HUES6 (cell line): ENCODE measurements around the gene RFC5.
A peak's percentile ranks its signal among the peaks of the same experiment; 100 is the strongest.

Experiments
- H3K27ac ChIP-seq: 2 replicates; pipeline ENCODE4 v1.7.0; 2013; ENCODE audit warnings: low read depth, mild to moderate bottlenecking, low read length, inconsistent platforms
- H3K27me3 ChIP-seq: 2 replicates; pipeline ENCODE4 v1.6.1; 2013; ENCODE audit warnings: low read length; ENCODE audit not compliant: control insufficient read depth, insufficient read depth
- H3K36me3 ChIP-seq: 2 replicates; pipeline ENCODE4 v1.6.1; 2013; ENCODE audit warnings: low read length; ENCODE audit not compliant: control insufficient read depth, insufficient read depth
- H3K4me1 ChIP-seq: 2 replicates; pipeline ENCODE4 v1.6.1; 2013; ENCODE audit warnings: low read length; ENCODE audit not compliant: control insufficient read depth, insufficient read depth
- H3K4me3 ChIP-seq: 2 replicates; pipeline ENCODE4 v1.5.1; 2013; ENCODE audit warnings: low read depth, low read length
- H3K9ac ChIP-seq: one replicate; pipeline ENCODE4 v1.6.1; 2013; ENCODE audit warnings: mild to moderate bottlenecking, low read length
- H3K9me3 ChIP-seq: 2 replicates; pipeline ENCODE4 v1.6.1; 2013; ENCODE audit warnings: low read depth, low read length; ENCODE audit not compliant: control insufficient read depth, insufficient read depth

The RFC5 gene, protein sequence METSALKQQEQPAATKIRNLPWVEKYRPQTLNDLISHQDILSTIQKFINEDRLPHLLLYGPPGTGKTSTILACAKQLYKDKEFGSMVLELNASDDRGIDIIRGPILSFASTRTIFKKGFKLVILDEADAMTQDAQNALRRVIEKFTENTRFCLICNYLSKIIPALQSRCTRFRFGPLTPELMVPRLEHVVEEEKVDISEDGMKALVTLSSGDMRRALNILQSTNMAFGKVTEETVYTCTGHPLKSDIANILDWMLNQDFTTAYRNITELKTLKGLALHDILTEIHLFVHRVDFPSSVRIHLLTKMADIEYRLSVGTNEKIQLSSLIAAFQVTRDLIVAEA

DNA sequence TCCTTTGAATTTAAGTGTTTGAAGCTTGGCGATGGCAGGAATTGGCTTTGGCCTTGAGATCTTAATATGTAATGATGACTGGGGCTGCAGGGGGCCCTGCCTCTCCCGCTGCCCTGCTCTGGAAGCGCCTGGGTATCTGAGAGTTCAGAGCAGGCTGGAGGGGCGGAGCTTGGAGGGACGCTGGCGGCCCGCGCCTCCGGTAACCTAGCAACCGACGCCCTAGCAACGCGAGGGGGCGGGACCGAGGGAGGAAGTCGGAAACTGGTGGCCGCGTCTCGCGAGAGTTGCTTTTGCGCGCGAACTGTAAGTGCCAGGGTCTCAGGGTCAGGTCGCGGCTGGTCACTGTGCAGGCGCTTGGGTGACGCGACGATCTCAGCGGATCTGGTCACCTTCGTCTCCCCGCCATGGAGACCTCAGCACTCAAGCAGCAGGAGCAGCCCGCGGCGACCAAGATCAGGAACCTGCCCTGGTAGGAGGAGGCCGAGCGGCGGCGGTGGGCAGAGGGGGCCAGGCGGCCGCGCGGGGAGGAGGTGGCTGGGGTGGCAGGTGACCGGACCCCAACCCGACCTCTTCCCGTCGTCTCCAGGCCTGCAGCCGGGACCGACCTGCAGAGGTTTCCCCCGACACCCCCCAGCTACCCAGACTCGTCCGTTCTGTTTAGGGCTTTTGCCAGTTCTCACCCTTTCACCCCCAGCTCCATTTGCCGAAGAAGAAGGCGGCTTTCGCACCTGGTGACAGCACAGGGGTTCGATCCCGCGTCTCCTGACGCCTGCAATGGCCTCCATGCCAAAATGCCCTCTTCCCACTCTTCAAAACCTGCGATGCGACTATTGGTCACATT lies at the start of gene RFC5:
TSS of gene RFC5 (plus strand) at position 280 of the 841 bp plus-strand sequence. CDS start at position 405, 125 bp downstream.
- no peaks in the 10 kb centered on the region for H3K27me3 ChIP-seq
- no peaks in the 10 kb centered on the region for H3K9me3 ChIP-seq
- H3K9ac ChIP-seq = peak within 1 kb of the TSS; percentile 97
- peak within 1 kb of the TSS; percentile 50; the same call in 1 of the 2 replicates for H3K27ac ChIP-seq
- peaks cover 11% of the 10 kb centered on the region for H3K4me1 ChIP-seq
- peak within 1 kb of the TSS; percentile 79 for H3K4me3 ChIP-seq
- peaks cover 37% of the 10 kb centered on the region for H3K36me3 ChIP-seq

DNA sequence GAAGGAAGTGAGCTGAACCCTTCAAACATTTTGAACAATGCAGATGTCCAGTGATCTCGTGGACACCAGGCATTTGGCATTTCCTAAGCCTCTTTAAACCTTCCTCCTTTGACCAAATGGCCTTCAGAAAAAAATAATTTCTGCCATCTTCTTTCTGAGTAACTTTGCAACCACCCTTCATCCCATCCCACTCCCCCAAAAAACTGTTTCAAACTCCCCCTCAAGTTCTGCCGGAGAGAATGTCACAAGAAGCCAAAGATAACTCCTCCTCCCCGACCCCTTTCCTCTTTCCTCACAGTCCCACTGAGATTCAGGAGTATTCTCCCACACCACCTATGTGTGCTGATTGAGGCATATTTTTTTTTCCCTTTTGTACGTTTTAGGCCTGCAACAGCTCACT lies 49.5 kb upstream of the RFC5 start:
- Histone ChIP-seq H3K4me1 (0 out of 2 replicates have a peak, but pooled peaks cover 3% of the 10 kb centered on the region), H3K36me3 (no peaks in the 10 kb centered on the region), H3K27me3 (peaks cover 50% of the 10 kb centered on the region), H3K27ac (no peak overlapping the region), H3K4me3 (no peak overlapping the region; the same call in 1 of the 2 replicates), H3K9me3 (peaks cover 7% of the 10 kb centered on the region; the same call in 1 of the 2 replicates), H3K9ac (no peak overlapping the region)

DNA sequence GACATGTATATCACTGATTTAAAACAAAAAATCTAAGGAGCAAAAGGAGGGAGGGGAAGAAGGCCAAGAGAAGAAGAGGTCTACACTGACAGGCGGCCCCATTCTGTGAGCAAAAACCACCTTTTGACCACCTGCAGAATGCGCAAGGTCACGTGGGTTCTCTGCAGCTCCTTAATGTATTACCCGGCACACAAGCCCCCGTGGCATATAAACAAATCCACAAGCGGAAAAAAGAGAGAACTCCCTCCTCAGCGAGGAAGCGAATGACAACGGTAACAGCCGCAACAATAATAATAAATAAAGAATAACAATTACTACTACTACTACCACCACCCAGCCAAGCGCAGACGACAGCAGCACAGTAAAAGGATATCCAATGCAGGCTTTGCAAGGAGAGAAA lies 49.0 kb upstream of the RFC5 start:
- no peak overlapping the region for H3K9ac ChIP-seq

DNA sequence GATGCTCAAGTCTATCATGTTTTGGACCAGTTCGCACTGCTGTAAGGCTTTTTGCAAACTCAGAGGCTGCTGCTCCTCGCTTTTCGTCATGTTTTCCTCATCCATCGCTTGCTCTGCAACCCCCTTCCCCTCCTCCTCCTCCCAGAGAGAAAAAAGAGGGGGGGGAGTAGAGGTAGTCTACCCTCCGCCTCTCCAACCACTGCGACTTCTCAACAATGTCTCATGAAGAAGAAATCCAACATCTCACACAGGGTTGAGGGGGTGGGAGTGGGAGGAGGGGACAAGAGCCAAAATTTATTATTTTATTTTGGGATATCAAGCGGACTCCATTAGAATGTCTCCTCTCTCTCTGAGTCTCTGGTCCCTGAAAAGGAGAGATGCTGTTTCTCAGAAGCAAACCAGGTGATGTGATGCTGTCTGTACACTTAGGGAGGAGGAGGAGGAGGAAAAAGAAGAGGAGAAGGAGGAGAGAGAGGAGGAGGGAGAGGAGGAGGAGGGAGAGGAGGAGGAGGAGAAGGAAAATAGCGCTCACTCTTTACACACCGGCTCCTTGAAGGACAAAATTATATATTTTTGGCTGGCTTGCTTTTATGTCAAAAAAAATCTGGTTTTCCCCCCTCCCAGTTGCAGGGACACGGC lies 48.2 kb upstream of the RFC5 start:
- H3K27ac ChIP-seq = no peak overlapping the region
- H3K36me3 ChIP-seq = no peaks in the 10 kb centered on the region
- peaks cover 9% of the 10 kb centered on the region; the same call in 1 of the 2 replicates for H3K9me3 ChIP-seq
- H3K27me3 ChIP-seq = peaks cover 50% of the 10 kb centered on the region
- H3K4me3 ChIP-seq = peak overlapping the region; percentile 88
- 0 out of 2 replicates have a peak, but pooled peaks cover 3% of the 10 kb centered on the region for H3K4me1 ChIP-seq
- H3K9ac ChIP-seq = peak overlapping the region; percentile 73

More for the DNA sequence above, 49.0 kb upstream of the RFC5 start:
- Histone ChIP-seq H3K27ac (no peak overlapping the region), H3K4me1 (0 out of 2 replicates have a peak, but pooled peaks cover 3% of the 10 kb centered on the region), H3K36me3 (no peaks in the 10 kb centered on the region), H3K4me3 (peak overlapping the region; percentile 88), H3K9me3 (peaks cover 9% of the 10 kb centered on the region; the same call in 1 of the 2 replicates), H3K27me3 (peaks cover 50% of the 10 kb centered on the region)

DNA sequence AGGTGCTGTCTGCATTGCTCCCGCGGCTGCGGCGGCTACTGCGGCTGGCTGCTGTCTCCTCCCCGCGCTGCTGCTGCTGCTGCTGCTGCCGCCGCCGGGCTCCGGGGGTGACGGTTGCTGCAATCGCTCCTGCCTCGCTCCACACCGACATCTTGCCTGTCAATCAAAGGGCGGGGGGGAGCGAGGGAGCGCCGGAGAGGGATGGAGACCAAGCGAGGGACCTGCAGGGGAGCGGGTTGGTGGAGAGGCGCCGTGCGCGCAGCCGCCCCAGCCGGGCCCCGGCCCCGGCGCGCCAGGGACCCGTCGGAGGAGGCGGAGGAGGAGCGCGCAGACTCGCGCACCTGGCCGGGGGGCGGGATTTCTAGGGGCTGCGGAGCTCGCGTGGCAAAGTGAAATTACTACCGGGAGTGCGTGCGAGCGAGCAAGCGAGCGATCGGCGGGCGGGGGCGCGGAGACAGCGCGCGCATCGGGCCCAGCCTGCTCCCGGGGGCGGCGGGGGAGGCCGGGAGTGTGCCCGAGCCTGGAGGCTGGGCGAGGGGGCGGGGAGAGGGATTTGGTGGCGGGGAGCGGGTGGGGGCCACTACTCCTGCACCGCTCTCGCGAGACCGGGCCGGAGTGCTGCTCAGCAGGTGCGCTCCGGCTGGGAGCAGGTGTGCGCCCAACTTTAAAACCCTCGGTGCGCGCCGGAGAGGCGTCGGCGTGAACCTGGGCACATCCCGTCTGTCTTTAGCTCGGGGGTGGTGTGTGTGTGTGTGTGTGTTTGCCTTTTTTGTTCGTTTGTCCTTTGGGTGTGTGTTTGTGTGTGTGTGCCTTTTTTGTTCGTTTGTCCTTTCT lies 47.5 kb upstream of the RFC5 start, which contains the start of gene KSR2:
TSS of gene KSR2 (minus strand) at position 165 of the 834 bp plus-strand sequence. CDS start 735 bp downstream, outside the sequence.
- H3K36me3 ChIP-seq = no peaks in the 10 kb centered on the region
- H3K4me1 ChIP-seq = 0 out of 2 replicates have a peak, but pooled peaks cover 3% of the 10 kb centered on the region
- H3K9me3 ChIP-seq = peaks cover 9% of the 10 kb centered on the region; the same call in 1 of the 2 replicates
- peak within 1 kb of the TSS; percentile 73 for H3K9ac ChIP-seq
- peak within 1 kb of the TSS; percentile 88 for H3K4me3 ChIP-seq
- peak within 1 kb of the TSS; percentile 71; the same call in 1 of the 2 replicates for H3K27ac ChIP-seq
- peaks cover 50% of the 10 kb centered on the region for H3K27me3 ChIP-seq

DNA sequence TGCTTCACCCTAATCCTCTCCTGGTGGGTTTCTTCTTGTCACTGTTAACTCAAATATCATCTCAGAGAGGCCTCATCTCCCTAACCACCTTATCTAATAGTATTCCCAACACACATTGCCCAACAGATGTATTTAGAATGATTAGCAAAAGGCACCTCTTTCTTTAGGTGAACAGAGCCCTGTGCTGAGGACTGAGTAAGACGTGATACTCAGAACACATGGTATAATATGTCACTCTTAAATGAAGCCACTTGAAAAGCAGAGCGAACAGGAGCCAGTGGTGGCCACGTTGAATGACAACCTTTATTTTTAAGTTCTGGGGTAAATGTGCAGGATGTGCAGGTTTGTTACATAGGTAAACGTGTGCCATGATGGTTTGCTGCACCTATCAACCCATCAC lies 46.2 kb upstream of the RFC5 start:
- peaks cover 9% of the 10 kb centered on the region; the same call in 1 of the 2 replicates for H3K9me3 ChIP-seq
- H3K36me3 ChIP-seq = no peaks in the 10 kb centered on the region
- peaks cover 50% of the 10 kb centered on the region for H3K27me3 ChIP-seq
- no peak overlapping the region for H3K27ac ChIP-seq
- H3K4me1 ChIP-seq = 0 out of 2 replicates have a peak, but pooled peaks cover 3% of the 10 kb centered on the region
- no peak overlapping the region for H3K4me3 ChIP-seq
- no peak overlapping the region for H3K9ac ChIP-seq

DNA sequence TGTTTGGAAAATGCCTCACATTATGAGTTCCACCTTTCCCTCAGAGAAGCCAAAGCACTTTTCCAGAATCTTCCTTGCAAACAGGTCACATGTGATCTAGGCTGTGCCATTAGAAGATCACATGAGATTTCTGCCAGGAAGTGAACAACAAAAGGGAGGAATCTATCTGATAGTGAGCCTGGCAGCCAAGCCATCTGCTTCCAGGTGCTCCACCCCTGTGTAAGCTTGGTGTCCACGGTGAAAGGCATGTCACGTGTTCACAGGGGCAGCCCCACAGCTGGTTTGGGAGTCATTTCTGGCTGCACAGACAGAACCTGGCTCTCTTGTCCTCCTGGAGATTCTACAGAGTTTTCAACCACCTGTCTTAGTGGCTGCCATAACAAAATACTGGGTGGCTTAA lies 44.2 kb upstream of the RFC5 start:
- Histone ChIP-seq H3K9me3 (peaks cover 9% of the 10 kb centered on the region; the same call in 1 of the 2 replicates), H3K36me3 (no peaks in the 10 kb centered on the region), H3K9ac (no peak overlapping the region), H3K27ac (no peak overlapping the region), H3K4me1 (0 out of 2 replicates have a peak, but pooled peaks cover 1% of the 10 kb centered on the region), H3K27me3 (peaks cover 35% of the 10 kb centered on the region), H3K4me3 (no peak overlapping the region)

DNA sequence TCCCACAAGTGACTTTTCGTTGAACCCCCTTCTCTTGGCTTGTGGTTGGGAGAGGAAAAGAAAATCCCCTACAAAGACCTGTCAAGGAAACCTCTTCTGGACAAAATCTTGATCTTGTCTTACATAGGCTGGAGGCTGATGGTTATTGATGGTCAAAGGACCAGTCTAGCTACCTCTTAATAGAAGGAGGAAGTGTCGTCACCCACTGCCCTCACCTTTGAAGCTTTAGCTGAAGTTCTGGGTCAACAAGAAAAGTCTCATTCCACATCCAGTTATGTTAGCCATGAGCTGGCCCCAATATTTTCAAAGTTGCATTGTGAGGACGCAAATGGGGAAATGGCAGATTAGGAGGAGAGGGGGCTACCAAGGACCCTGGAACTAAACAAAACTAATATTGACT lies 41.5 kb upstream of the RFC5 start:
- H3K27me3 ChIP-seq = peaks cover 10% of the 10 kb centered on the region
- H3K36me3 ChIP-seq = no peaks in the 10 kb centered on the region
- peaks cover 9% of the 10 kb centered on the region; the same call in 1 of the 2 replicates for H3K9me3 ChIP-seq
- no peak overlapping the region for H3K9ac ChIP-seq
- no peaks in the 10 kb centered on the region for H3K4me1 ChIP-seq
- no peak overlapping the region for H3K27ac ChIP-seq
- no peak overlapping the region for H3K4me3 ChIP-seq

DNA sequence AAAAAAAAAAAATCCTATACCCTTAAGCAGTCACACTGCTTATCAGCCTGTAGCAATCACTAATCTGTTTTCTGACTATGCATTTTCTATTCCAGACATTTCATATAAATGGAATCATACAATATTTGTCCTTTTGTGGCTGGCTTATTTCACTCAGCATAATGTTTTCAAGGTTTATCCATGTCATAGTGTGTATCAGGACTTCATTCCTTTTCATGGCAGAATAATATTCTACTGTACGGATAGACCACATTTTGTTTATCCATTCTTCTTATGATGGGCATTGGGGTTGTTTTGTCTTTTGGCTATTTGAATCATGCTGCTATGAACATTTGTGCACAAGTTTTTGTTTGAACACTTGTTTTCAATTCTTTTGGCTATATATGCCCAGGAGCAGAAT lies 39.1 kb upstream of the RFC5 start:
- Histone ChIP-seq H3K4me1 (no peaks in the 10 kb centered on the region), H3K4me3 (no peak overlapping the region), H3K36me3 (no peaks in the 10 kb centered on the region), H3K9me3 (no peaks in the 10 kb centered on the region), H3K27me3 (peaks cover 5% of the 10 kb centered on the region; the same call in 1 of the 2 replicates), H3K9ac (no peak overlapping the region), H3K27ac (no peak overlapping the region)

DNA sequence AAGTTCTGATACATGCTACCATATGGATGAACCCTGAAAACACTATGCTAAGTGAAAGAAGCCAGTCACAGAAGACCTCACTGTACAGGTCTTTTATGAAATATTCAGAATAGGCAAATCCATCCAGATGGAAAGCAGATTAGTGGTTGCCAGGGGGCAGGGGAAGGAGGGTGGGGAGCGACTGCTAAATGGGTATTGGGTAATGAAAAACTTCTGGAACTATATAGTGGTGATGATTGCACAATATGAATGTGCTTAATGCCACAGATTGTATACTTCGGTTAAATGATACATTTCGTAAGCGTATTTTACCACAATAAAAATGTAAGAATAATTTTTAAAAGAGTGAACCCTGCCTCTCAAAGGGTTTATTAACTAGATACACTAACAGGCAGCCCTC lies 35.9 kb upstream of the RFC5 start:
- Histone ChIP-seq H3K4me1 (no peaks in the 10 kb centered on the region), H3K27ac (no peak overlapping the region), H3K36me3 (no peaks in the 10 kb centered on the region), H3K4me3 (no peak overlapping the region), H3K9ac (no peak overlapping the region), H3K9me3 (no peaks in the 10 kb centered on the region), H3K27me3 (no peaks in the 10 kb centered on the region)
